C1 segment of cervical spinal cord (tissue), 14 donors: ENCODE data around the gene CAV3.

Source experiments
- DNase-seq, 14 donors: peaks; one replicate each; lab custom pipeline; 2025; lab: John Stamatoyannopoulos, UW

Gene CAV3

DNA sequence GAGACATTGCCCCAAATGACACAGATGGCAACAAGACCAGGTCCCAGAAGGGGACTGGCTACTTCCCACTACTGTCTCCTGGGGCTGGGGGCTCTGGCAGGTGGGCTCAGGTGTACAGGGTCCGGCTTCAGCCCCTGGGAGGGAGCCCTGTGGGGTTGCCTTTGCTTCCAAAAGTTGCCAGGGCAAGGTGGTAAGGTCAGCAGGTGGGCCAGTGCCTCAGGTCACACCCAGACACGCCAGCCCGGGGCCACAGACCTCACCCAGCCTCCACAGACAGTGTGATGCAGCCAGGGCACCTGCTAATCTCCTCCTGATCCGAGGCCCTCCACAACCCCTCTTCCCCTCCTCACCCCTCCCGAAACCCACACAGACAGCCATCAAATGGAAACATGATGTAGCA is 28.3 kb downstream of the CAV3 start:
- DNase-seq: no peak

DNA sequence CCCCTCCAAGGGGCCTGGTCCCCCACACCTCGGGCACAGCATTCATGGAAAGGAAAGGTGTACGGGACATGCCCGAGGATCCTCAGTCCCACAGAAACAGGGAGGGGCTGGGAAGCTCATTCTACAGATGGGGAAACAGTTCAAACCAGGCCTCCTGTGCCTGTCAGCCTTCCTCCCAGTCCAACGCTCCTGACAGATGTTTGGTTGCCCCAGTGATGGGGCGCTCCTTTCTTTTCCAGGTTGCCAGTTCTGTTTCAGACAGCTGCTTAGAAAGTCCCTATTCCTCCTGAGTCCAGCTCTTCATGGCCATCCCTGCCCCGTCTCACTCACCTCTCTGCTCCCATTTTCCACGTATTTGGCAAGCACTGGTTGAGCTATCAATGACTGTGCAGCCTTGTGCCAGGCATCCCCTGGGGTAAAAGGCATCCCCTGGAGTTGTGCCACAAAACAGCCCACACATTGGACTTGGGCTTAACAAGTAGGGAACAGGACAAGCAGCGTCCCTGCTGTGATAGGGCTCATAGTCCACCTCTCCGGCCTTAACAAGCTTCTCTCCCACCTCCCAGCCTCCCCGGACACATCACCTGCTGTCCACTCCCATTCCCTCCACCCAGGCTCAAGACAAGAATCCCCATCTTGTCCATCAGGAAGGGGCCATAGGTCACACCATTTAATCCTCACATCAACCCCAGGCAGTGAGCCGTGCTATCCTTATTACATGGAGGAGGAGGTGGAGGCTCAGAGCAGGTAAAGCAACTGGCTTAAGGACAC is 29.2 kb downstream of the CAV3 start:
- no peak for DNase-seq

DNA sequence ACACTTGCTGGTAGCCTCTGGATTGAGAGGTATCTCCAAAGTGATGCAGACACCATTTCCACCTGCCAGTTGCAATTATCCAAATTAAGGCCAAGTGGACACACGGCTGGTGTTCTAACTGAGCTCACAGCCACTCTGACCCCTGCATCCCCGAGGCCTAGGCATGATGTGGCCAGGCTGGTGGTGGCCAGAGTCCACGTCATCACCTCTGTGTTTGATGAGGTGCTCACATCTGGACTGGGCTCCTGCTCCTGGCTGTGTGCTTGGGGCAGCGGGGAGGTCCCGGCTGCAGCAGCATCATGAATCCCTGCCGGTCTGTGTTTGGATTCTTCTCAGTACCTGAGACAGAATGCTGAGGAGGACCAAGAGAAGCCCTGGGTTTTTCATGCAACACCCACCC is 30.9 kb downstream of the CAV3 start:
- DNase-seq: no peak

DNA sequence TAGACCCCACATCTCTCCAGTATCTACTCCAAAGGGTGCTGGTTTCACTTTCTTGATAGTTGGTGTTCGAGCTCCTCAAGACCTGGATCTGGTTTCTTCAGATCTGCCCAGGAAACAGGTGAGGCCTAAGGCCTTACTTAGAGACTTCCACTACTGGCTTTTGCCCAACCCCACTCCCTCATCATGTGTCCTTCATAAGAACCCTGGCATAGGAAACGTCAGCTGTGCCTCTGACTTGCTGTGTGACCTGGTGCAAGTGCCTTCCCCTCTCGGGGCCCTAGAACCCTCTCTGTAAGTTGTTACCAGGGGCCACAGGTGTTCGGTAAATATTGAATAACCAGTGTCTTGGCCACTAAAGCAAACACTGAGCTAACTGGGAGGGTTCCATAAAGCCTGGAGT is 31.9 kb downstream of the CAV3 start:
- no peak for DNase-seq

DNA sequence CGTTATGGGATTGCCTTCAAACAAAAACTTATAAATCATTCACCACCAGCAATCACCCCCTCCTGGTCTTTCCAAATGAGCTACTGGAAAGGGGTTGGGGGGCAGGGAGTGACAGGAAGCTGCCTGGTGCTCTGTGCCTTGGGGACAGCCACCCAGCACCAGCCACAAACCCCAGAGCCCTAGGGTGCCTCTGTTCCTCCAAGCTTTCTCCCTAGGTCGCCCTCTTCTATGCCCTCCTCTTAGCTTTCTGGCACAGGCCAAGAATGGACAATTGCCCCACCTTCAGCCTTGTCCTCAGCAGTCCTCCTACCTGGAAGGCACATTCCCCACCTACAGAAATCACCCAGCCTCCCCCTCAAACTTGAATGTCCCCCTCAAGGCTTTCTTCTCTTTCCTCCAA is 32.5 kb downstream of the CAV3 start:
- DNase-seq: no peak

DNA sequence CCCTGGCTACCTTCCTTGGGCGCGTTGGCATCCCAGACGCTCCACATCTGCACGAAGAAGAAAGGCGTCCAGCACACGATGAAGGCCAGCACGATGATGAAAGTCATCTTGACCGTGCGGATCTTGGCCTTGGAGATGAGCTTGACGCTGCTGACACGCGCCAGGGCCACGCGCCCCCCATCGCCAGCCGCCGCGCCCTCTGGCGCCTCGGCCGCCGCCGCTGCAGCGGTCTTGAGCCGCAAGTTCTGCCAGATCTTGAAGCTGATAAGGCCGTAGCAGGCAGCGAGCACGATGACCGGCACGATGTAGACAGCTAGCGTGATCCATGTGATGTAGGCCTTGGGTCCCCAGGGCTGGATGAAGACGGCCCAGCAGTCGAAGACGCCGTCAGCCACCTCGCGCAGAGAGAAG is 33.7 kb downstream of the CAV3 start:
- no peak for DNase-seq

DNA sequence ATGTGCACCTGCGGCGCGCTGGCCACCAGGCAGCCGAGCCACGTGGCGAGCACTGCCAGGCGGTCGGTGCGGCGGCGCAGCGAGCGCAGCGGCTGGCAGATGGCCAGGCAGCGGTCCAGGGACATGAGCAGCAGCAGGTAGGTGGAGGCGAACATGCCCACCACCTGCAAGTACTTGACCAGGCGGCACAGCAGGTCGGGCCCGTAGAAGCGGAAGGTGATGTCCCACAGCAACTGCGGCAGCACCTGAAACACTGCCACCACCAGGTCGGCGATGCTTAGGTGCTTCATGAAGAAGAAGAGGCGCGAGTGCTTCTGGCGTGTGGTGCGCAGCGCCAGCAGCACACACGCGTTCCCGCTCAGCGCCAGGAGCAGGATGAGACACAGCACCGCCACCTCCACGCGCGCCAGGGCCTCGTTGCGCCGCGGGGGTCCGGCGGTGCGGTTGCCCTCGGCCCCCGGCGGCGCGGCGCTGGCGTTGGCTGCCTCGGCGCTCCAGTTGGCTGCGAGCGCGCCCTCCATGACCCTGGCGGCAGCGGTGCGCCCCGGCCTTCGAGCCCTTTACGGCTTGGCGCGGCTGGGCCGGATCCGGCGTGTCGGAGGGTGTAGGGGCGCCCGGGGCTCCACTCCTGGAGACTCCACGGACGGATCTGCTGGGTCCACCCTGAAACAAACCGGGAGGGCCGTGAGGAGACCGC is 34.2 kb downstream of the CAV3 start:
- no peak for DNase-seq

DNA sequence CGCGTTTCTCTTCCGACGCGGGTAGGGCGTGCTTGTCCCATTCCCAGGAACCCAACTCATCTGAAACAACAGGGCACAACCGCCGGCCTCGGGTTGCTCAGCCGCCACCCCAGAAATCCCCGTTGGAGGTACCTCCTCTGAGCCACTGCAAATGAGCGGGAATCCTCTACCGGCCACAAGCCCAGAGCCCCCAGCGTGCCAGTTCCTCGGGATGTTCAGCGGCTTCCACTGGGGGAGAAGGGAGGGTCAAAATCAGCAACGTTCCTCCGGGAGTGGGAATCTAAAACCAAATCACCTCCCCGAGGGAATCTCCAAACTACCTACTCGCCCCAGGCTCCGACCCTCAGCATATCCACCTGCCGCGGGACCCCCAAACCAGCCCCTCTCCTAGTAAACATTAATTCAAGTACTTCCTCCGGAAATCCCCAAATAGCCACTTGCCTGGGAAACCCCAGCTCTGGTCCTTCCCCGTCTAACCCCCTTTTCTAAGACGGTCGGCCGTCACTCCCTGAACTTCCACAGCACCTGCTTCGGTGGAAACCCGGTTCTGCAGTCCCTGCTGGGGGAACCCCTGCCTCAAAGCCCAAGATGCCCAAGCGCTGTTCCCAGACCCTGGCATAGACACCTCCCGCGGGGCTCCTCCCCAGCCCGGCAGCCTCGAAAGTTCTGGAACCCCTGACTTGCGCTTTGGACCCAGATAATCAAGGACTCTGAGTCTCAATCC is 34.9 kb downstream of the CAV3 start:
- no peak for DNase-seq

DNA sequence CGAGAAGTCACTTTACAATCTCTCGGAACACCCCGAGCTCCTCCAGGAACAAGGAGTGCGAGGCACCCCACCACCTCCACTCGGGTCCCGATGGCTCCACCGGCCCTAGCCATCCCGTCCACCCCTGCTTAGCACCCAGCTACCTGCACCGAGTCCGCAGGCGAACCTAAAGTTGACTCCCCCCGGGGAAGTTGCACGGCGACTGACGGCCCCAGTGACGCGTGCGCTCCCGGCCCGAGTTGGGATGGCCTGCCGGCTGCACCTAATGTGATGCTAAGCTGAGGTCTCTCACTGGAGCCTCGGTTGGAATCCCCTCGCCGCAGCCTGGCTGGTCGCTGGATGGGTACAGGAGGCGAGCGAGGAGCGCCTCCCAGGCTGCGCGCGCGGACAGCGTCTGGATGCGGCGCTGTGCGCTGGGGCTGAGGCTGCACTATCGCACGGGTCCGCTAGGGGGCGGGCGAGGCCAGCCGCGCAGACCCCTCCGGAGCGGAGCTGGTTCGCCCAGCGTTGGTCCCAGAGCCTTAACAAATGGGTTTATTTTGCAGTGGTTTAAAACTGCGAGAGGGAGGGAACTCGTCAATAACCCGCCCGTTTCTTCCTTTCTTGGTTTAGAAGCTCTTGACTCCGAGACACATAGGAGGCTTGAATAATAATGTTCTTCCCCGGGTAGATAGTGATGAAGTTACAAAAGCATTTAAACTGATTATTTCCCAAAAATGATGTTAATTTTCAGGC is 35.7 kb downstream of the CAV3 start, which contains the start of gene OXTR:
TSS of gene OXTR (minus strand) at position 526 of the 735 bp plus-strand sequence. CDS start 1,426 bp downstream, outside the sequence.
- peak in 10 of 14 donors; percentile 16 to 81 (median 50) for DNase-seq

DNA sequence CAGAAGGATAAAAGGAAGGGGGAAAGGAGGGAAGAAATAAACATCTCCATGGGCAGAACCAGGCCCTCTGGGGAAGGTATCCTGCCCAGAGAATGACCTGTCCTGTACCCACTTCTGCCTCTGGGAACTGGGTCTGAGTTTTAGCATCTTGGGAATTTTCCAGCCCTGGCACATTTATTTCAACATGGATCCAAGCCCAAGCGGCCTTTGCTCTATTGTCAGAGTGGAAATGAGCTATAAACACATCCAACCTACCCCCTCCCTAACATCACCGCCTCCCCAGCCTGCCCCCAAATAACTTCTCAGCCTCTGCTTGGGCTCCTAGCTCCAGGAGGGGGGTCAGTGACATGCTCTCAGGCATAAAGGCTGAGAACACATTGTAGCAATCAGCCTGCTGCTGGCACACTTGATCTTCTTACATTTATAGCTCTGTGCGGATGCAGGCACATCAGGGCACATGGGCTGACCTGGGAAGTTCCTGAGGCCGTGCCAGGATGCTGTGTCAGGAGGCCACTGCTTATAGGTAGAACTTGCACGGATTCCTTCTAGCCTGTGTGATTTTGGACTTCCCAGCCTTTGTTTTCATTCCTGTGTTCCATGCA is 40.4 kb downstream of the CAV3 start:
- peak in 7 of 14 donors; percentile 9 to 46 (median 11) for DNase-seq

DNA sequence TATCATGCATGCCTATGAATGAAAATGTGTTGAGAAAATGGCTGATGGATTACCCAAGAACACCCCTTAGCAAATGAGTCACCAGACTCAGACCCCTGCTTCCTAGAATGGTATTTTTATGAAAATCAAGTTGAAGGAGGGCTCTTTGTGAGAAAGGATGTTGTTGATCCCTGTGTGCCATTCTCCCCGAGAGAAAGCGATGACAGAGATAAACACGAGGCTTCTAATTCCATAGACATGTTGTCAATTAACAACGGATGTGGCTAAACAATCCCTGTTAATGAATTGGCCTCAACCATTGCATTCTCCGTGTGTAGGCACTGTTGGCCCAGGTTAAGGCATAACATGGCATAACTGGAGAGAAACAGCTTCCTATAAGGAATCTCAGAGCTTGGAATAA is 41.6 kb downstream of the CAV3 start:
- DNase-seq: no peak

DNA sequence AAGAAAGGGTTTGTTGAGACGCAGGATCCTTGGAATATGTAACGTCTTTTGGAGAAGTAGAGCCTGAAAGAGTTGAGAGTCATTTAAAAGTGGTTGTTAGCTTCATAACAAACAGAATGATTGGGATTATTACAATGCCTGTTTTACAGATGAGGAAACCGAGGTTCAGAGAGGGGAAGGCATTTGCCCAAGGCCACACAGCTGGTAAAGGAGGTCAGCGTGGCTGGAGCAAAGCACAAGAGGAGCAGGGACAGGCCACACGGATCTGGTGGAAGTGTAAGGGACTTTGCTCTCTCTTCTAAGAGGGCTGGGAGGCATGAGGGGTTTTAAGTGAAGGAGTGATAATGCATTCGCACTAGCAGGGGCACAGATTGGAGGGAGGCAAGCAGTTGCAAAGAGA is 42.0 kb downstream of the CAV3 start:
- no peak for DNase-seq

DNA sequence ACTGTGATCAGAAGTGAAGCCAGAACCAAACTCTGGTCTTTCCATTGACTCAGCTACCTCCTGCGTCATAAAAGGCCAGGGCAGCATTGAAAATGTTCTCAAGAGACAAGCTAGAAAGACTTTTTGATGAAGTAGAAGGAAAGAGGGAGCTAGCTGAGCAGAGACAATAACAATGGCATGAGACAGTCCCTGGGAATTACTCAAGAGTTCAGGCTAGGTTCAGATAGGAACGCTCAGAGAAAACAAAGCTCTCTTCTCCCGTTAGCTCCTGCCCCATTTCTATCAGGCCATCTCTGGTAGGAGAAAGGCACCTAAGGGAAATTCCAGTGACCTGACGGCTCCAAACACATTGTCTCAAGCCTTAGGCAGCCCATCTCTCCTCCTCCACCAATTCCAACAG is 42.8 kb downstream of the CAV3 start:
- no peak for DNase-seq

DNA sequence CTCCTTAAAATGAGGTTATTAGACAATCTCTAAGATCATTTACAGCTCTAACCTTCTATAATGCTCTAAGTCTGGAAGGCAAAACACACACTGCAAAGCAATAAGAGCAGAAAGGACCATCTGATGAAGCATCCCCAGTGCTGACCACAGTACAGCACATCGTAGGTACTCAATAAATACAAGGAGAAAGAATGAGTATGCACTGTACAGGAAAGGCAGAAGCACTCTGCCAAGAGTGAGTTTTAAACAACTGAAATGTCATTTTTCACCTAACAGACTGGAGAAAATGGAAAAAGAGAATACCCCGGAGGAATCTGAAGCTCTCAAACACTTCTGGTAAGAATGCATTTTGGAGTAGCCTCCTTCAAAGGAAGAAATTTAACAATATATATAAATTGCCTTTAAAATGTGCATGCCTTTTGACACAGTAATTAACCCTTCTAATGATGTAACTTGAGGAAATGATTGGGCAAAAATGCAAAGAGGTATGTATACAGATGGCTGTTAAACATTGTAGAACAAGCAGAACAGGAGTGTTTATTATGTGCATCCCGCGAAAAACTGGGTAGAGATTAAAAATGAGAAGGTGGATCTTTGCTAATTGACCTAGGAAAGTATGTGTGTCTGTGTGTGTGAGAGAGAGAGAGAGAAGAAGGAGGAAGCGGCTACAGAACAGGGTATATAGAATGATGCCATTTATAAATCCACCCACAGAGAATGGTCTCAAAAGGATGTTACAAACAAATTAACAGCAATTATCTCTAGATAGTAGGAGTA is 43.8 kb downstream of the CAV3 start:
- no peak for DNase-seq

DNA sequence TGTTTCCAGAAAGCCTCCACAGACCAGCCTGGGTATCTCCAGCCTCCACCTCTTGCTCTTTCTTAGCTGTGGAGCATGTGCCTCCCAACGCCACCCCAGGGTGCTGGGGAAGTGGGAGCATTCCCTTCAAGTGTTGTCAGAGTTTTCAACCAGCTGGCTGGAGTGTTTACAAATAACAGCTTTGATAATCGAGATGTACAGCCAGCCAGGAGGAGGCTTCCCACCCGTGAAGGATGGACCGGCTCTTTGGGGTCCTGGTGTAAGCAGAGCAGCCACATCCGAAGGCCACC is 44.3 kb downstream of the CAV3 start:
- DNase-seq: no peak

DNA sequence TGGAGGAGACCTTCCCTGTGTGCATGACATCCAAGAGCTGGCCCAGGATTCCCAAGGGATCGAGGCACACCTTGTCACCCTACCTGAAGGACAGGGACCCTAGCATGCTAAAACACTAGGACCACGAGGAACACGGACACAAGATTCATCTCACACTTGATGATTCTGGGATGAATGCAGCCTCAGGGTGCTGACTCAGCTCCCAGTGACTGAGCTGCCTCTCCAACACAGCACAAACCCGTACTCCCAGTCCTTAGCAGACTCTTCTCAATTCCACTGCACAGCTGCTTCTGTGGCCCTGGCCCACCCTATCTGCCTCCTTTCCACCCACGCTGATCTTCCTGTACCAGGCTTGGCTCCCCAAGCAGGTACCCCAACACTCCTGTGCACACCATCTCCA is 44.9 kb downstream of the CAV3 start:
- no peak for DNase-seq

DNA sequence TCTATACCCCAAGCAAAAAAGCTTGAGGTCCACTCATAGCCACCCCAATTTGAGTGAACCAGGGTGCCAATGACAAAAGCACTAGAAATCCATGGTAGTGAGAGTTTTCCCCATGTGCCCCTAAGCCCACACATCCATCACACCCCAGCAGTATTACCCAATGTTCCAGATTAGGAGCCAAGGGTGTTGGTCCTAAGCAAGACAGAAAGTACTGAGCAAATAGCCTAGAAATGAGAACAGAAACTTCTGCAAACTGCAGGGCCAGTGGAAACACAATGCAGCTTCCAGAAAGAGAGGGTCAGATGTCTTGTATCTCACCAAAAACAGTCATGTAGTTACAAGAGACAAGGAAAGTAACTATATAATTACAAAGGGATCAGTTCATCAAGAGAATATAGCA is 46.7 kb downstream of the CAV3 start:
- DNase-seq: no peak

DNA sequence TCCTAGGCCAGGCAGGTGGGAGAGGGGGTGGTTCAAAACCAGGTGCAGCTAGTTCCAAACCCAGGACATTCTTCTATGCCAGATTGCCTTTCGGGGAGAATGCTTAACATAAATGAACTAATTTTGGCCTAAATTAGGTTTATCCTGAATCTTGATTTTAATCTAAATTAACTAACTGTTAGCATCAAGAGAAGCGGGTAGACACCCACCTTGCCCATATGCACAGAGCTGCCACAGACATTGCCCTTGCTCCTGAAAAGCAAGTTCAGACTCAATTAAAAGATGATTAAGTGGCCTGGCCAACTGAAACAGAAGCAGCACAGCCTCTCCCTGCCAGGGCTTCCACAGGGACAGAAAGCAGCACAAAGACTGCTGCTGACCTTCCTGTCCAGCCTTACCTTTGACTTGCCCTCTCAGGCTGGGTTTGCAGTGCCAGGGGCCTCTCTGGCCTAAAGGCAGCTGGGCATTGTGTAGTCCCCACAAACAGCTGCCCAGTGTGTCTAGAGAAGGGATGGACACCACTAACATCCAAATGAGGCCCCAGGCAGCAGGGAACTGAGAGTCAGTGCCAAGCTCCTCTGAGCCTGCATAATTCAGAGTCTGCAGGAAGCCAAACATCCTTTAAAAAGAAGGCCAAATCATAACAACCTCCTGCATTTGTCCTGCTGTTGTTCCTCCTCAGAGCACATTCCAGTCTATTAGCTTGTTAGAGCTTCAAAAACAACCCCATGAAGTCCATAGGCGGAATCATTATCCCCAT is 51.3 kb downstream of the CAV3 start:
- peak in 5 of 14 donors; percentile 10 to 35 (median 23) for DNase-seq

DNA sequence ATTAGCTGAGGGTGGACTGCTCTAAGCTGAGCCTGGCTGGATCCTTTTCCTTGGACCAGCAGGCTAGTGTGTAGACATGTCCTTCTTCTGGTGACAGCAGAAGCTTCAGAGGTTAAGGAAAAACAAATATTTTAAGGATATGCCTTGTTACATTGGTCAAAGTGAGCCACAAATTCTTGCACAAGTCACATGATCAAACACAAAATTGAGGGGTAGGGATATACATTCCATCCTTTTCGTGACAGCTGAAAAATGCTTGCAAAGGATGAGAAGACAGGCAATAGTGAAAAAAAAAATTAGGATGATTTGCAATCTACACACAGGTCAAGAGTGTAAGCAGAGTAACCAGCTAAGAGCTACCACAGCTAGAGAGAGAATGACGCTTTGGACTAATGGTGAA is 56.9 kb downstream of the CAV3 start:
- DNase-seq: no peak

DNA sequence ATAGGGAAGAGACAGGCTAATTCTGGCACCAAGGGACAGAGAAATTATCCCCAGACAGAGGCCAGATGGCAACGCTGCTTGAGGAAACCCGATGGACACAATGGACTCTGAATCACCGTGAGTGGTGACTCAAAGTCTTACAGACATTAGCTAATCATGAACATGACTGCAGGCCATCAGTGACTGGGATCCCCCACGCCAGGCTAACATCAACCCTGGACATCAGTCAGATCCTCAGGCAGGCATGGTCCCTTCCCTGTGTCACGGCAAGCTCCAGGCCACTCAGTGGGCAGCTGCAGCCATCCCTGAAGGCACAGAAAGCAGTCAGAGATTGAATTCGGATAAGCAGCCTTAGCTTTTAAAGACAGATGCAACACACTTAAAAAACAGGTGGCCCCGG is 59.6 kb downstream of the CAV3 start:
- DNase-seq: peak in 1 of 14 donors; percentile 3
